GM12891 (cell line): ENCODE measurements around the gene GJB2.

Experiments used
- PAX5 ChIP-seq: IDR thresholded peaks from 2 replicates; pipeline ENCODE4 v1.6.1; 2011; ENCODE audit warnings: low read length, moderate library complexity, mild to moderate bottlenecking; ENCODE audit not compliant: insufficient read depth, severe bottlenecking
- POLR2A ChIP-seq: IDR thresholded peaks from 2 replicates; pipeline ENCODE4 v1.6.1; 2011; ENCODE audit warnings: low read depth, low read length, control low read depth
- SPI1 ChIP-seq: IDR thresholded peaks from 2 replicates; pipeline ENCODE4 v1.6.1; 2011; ENCODE audit warnings: low read depth, low read length, control low read depth
- TAF1 ChIP-seq: IDR thresholded peaks from 2 replicates; pipeline ENCODE4 v1.6.1; 2011; ENCODE audit warnings: low read depth, low read length, control low read depth

- TF ChIP-seq POLR2A = no peak
- no peak for TF ChIP-seq PAX5
- TF ChIP-seq TAF1 = no peak
- TF ChIP-seq SPI1 = no peak
These were observed 19.5 kb downstream of the GJB2 start for GRCh38 chr13:20173116-20173746.
